ENCODE data around the gene OXLD1.

Gene OXLD1

DNA sequence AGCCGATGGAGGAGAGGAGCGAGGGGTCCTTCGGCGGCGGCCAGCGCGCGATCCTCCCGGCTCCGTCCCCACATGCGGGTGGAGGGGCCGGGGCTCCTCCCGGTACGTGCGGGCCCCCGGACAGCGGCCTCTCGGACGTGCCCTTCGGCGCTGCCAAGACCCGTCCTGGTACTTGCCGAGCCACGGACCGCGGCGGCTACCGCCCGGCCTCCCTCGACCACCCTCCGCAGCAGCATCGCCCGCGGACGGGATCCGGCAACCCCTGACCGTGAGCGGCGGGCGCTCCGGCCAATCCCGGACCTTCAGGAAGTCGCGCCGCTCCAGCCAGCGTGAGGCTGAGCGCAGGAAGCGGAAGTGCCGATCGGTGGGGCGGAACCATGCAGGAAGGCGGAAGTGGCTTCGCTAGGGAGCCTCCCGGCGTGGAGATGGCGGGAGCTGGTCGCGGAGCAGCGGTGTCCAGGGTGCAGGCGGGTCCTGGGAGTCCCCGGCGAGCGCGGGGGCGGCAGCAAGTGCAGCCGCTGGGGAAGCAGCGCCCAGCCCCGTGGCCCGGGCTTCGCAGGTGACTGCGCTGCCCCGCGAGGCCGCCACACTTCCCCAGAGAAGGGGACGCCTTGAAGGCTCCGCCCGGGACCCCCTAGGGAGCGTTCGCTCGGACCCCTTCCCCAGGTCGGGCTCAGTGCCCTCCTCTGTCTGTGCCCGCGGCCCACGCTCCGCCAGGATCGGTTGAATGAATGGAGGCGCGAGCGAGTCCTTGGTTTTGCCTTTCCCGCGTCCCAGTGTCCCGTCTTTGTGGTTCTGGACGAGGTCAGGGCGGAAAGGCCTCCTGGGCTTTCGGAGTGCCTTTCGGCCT, at the start of gene OXLD1, which contains the start of gene CCDC137:
Gene OXLD1, minus strand, starts transcription at position 264 of the 850 bp plus-strand sequence. Its CDS starts 28 bp downstream, at position 236.
Gene CCDC137, plus strand, starts transcription at position 396 of the 850 bp plus-strand sequence. Its CDS starts 30 bp downstream, at position 426.
- DNase-seq: peak; percentile 85

DNA sequence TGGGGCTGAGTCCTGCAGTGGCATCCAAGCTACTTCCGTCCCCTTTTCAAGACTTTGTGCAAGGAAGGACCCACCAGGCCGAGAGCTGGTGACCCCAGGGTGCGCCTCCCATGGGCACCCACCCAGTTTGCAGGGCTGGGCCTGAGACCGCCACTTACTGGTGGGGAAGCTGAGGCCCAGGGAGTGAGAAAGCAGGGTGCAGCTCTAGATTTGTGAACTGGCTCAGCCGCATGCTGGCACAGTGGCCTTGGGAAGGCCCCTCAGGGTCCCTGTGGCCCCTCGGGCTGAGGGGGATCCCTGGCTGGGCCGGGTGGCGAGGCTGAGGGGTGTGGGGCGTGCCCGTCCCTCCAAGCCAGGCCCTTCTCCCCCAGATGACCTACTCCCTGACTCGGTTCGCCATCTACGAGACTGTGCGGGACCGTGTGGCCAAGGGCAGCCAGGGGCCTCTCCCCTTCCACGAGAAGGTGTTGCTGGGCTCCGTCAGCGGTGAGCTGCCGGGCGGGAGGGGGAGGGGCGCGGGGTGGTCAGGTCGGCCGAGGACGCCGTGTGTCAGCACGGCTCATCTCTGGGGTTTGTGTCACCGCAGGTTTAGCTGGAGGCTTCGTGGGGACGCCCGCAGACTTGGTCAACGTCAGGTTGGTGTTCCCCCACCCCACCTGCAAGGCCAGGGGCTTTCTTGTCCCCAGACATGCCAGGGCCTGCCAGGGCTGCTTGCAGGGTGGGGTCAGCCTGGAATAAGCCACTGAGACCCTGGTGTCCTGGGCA, 48.9 kb upstream of the OXLD1 start:
- DNase-seq: no peak

DNA sequence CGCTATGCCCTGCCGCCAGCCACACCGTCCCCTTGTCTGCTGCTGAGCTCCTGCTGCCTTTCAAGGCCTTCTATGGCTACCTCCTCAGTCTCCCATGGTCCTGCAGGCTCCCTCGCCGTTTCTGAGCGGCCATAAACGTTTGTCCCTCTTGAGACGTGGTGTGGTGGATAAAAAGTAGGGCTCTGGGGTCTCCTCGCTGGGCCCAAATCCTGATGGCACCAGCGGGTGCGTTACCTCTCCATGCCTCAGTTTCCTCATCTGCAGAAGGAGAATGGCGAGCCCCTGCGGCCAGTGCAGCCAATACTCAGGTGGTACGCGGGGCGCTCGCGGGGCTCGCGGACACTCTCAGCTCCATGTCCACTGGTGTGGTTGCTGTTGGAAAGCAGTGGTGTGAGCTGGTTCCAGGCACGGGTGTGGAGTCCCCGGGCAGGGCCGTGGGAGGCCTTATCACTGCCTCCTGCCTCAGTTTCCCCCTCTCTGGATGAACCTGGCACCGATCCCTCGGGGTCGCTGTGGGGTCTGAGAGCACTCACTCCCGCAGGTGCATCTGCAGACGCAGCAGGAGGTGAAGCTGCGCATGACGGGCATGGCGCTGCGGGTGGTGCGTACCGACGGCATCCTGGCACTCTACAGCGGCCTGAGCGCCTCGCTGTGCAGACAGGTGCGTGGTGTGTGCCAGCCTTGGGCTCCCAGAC, 48.2 kb upstream of the OXLD1 start:
- no peak for DNase-seq

DNA sequence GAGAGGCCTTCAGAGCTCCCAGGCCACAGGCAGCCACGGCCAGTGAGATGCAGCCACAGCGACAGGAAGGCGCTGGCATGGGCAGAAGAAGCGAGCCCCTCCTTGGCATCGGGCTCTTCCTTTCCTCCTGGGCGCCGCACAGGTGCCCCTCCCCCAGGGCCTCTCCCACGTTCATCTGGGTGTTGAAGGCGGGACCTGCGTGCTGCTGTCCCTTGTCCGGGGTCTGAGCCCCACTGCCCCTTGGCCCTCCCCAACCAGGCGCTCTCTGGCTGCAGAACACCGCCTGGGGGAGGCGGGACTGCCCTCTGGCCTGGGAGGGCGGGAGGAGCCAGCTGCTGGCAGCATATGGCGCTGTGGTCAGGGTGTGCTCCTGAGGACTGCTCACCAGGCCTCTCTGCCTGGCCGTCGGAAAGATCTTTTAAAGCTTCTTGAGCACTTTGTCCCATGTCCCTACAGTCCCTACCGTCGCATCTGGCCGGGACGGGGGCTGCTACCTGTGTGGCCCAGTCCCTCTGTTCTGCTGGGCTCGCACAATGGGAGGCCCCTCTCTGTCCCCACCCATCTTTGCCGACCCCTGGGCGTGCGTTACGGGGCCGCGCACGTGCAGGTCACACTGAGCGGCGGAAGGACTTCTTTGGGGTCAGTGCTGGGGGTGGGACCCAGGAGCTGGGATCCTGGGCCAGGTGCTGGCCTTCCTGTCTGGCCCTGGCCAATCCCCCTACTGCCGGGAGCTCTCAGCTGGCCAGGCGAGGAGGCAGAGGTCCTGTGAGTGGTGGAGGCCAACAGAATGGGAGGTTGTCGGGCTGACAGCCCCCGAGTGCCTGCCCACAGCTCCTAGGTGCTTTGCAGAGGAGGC, 47.4 kb upstream of the OXLD1 start:
- DNase-seq: no peak

DNA sequence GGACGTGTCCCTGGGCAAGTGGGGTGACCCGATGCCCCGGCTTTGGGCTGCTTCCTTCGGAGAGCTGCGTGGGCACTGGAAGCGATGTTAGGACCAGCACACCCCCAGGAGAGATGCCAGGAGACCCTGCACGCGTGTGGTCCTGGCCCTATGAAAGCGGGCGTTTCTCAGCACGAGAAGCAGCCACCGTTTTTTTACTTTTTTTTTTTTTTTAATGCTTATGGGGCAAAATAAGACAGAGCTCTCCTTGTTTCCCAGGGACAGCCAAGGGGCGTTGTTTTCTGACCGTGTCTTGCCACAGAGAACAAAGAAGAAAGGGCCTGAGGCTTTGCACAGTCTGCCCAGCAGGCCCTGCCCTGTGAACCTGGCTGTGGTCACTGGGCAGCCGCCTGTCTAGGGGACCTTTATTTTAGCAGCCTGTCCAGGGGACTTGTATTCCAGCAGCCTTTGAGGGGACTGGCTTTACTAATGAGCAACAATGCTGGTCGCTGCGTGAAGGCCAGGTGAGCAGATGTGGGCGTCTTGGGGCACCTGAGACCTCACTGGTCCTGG, 46.7 kb upstream of the OXLD1 start:
- DNase-seq: no peak

DNA sequence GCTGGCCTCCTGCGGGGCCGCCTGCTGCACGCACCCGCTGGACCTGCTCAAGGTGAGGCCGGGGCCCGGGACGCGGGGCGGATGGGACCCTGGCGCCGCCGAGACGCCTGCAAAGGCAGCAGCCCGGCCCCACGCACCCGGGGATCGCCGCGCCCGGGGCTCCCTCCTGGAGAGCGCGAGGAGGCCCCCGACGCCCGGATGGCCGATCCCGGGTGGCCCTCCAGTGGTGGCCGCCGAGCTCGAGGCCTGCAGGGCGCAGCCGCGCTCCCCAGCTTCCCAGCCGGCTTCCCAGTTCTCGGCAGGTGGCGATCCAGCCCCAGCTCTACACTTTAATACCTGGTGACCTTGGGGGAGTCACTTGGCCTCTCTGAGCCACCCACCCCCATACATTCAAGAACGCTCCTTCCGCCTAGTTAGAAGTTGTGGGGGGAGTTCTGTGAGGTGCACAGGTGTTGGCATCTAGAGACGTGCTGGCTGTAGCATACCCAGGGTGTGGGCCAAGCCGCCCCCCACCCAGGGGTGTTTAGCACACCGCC, 46.1 kb upstream of the OXLD1 start:
- DNase-seq: no peak

DNA sequence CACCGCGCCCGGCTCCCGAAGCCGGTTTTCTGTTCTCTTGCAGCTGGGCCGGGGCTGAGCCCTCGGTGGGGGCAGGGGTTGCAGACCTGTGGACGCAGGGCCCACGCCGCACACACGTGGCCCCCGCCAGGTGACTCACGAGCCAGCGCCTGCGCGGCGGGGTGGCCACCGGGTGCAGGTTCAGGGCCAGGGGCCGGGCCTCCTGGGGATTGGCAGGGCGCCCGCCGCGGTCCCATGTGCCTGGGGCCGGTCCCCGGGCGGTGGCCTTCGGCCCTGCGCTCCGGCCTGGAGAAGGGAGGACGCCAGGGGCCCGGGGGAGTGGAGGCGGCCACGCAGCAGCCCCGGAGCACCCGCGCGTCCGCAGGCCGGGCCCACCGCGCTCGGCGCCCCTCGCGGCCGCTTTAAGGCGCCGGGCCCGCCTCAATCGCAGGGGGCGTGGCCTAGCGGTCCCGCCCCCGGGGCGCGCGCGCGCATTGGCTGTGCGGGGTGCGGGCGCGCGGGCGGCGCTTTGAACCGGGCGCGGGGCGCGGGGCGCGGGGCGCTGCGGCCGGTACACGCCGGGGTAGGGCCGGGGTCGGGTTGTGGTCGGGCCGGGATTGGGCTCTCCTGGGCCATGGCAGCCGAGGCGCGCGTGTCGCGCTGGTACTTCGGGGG, 45.5 kb upstream of the OXLD1 start, which contains the start of gene SLC25A10:
Gene SLC25A10, plus strand, starts transcription at position 471 of the 654 bp plus-strand sequence. Its CDS starts 143 bp downstream, at position 614.
- peak; percentile 65 for DNase-seq

DNA sequence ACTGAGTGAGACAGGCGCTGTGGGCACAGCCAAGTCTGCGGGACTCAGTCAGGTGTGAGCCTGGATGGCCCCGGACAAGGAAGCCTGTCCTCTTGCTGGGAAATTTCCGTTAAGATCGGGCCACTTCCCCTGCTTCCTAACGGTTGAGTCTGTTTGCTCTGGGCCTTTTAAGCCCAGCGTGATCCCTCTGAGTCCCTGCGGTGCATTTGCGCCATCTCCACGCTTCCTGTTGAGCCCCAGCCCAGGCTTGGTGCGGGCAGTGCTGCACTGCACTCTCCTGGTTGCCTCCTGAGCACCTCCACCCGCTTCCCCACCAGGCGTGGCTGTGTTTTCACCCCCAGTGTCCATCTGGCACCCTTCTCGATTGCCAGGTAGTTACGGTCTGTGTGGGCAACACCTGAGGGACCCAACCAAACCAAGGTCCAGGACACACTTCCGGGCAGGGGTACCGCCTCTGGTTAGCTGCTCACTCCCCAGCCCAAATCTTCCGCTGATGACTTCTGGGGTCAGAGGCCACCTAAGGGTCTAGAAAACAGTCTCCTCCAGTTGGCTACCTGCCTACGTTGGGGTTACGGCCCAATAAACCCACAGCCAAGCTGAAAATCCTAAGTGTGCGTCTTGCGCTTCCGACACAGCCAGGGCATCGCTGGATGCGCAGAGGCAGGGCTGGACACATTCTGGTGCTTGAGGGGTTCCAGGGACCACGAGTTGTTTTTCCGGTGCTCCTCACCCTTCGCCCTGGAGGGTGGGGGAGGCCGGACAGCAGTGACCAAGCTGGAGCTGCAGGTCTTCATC, 44.3 kb upstream of the OXLD1 start:
- no peak for DNase-seq

DNA sequence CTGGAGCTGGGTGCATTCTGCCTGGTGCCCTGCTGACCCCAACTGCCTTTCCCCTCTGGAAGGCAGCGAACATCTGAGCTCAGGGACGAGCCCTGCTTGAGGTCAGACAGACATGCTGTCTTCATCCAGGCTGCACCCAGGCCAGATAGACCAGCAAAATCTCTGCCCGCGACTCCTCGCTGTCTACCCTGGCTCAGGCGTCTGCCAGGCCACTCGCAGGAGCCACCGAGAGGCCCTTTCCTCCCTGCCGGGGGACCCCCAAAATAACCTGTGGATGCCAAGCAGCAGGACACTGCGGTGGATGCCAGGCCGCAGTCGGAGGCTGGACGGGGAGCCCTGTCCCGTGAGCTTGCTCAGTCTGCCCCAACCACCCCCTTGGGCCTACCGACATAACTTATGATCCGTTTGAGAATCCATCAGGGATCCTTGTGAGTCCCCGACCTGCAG, 42.4 kb upstream of the OXLD1 start:
- DNase-seq: no peak

DNA sequence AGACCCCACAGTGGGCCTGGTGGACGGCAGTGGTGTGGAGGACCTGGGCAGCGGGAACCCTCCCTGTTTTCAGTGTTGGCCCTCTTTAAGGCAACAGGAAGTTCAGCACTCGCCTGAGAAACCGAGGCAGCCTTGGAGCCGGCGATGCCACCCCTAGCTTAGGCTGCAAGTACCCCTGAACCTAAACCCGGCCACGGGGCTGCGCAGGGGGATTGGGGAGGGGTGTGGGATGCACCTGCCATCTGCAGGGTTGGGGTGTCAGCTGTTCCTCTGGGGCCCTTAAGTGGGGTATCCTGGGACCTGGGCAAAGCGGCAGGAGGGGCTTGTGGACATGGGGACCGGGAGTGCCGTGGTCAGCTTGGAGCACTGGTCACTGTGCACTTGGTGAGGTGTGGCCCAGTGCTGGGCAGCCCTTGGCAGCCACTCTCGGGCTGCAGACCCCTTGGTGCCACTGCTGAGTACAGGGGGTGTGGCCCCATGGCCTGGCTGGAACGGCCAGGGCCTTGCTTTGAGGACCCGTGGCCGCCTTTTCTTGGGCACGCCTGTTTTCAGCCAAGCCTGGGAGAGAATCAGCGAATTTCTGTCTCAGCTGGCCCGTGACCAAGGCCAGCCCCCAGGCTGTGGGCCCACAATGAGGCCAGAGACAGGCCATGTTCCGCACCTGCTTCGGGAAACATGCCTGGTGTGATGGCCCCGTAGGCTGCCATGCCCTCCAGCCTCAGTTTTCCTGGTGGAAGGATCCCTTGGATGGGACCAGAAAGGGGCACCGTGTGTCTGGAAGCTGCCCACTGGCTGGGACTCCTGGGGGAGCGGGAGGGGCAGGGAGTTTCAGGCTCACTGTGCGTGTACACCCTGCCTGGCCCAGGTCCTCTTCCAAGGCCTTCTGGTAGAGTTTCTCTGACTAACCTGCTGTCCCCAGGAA, 41.6 kb upstream of the OXLD1 start:
- no peak for DNase-seq

DNA sequence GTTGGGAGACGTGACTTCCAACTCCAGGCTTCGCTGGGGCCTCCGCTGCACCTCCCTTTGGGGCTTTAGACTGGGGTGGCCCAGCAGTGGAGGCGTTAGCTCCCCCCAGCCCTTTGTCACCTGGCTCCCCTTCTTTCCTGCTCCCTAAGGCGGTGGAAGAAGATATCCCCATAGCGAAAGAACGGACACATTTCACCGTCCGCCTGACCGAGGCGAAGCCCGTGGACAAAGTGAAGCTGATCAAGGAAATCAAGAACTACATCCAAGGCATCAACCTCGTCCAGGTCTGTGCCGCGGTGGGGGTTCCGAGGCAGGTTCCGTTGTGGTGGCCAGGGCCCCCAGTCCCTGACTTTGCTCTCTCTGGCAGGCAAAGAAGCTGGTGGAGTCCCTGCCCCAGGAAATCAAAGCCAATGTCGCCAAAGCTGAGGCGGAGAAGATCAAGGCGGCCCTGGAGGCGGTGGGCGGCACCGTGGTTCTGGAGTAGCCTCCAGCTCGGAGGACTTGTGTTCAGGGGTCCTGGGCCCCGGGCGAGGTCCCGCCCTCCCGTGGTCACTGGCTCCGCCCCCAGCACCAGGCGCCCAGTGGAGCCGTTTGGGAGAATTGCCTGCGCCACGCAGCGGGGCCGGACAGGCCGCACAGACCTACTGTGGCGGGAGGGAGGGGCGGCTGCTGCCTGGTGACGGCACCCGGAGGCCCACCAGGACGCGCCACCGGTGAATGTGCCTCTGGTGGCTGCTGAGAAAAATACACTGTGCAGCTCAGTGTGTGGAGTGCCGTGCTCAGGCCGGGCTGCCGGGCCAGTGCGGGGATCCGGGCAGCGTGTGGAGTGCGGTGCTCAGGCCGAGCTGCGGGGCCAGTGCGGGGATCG, 40.6 kb upstream of the OXLD1 start:
- no peak for DNase-seq

DNA sequence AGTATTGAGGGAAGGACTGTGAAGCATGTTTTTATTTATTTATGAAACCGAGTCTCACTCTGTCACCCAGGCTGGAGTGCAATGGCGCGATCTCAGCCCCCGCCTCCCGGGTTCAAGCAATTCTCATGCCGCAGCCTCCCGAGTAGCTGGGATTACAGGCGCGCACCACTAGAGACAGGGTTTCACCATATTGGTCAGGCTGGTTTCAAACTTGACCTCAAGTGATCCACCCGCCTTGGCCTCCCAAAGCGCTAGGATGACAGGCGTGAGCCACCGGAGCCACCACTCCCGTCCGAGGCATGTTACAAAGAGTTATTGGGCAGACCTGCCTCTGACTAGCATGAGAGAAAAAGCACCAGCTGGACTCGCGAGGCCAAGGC, 39.8 kb upstream of the OXLD1 start:
- DNase-seq: no peak

DNA sequence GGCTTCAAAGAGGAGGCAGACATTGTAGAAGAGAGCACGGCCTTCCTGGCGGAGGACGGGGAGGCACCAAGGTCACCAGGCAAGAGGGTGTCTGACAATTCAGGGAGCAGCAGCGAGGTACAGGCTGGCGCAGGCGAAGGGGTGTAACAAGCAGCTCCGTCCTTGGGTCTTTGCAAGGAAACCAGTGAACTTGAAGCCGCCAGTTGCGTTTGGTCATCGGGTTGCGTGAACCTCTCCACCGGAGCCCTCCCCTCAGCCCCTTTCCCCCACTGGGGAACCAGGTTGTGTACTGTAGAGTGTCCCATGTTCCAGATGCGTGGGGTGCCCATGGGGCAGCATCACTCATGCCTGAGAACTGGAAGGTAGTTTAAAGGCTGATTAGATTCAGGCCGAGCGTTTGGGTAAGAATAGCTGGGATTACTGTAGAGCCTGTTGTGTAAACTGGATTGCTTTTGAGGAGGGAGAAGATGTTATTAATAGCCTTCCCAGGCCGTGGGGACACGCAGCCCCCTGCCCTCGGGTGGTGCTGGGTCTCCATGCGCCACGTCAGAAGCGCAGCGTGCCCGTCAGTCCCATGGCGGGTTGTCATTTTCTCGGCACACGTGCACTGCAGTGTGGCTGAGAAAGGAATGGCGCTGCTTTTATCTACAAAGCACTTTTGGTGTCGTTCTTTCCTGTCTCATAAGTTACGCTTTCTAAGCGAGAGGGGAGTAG, 39.3 kb upstream of the OXLD1 start:
- DNase-seq: no peak

DNA sequence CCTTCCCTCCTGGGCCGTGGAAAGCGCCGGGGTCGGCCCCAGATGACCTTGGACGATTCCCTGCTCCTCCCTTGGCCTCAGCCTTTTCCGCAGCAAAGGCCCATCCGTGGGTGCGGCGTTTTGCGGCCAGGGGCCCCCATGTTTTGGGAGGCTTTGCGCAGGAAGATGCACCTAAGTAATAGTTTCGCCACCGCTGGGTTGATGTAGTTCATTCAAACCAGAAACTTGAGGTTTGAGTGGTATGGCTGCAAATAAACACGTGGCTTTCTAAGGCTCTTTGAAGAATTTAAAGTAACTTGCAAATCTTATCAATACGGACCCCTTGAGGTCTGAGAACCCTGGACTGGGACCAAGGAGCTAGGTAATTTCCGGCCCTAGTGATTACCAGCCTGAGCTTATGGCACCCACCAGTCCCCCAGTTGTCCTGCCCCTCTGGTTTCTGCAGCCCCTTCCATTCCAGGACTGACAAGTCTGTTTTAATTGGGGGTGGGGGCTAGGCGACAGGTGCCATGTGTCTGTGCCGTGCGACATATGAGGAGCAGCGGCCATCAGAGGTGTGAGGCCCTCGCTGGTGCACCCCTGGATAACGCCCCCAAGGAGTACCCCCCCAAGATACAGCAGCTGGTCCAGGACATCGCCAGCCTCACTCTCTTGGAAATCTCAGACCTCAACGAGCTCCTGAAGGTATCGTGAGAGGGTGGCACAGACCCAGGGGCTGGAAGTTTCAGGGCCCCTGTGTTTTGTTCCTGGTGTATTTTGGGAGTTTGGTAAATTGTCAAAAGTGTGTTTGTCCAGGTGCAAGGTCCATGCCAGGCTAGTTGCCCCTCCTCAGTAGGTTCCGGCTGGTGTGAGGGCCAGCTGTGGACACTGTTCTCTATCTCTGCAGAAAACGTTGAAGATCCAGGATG, 37.6 kb upstream of the OXLD1 start:
- no peak for DNase-seq

DNA sequence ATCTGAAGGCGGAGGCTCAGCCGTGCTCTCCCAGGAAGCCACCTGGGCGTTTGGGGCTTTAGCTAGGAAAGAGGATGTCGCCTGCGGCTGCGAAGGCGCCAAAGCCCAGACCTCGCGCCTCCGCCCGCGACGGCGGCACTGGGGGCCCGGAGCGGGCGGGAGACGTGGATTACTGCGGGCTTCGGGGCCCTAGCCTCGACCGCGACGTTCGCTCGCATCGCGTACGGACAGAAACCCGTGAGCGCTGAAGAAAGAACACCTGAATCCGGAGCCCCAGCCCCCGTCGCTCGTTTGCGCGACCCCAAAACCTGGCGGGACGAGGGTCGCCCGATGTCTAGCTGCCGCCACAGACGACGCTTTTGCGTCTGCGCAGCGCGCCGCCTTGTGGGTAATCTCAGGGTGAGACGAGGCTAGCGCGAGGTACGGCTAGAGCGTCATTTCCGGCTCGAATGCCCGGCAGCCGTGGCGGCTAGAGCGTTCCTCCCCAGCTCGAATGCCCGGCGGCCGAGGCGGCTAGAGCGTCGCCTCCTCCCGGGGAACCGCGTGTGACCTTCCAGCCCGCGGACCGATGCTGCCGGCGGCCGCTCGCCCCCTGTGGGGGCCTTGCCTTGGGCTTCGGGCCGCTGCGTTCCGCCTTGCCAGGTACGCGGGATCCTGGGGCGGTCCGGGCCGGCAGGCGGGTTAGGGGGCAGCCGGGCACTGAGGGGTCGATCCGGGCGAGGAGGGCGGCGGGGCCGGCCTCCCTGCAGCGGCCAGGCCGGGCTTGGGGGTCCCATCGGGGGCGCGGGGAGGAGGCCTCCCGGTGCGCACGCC, 36.7 kb upstream of the OXLD1 start, which contains the start of gene MRPL12:
Gene MRPL12, plus strand, starts transcription at position 434 of the 813 bp plus-strand sequence. Its CDS starts 135 bp downstream, at position 569.
- DNase-seq: peak; percentile 82
